Spleen (tissue), 11 donors: ENCODE results near the gene CFAP54. TPM values are rescaled to one million over a fixed set of nuclear protein-coding genes. Genes with fewer than 3 reads are reported as not detected.
"Not testable (repeated sequence)": the region's sequence is repeated elsewhere in the genome, so short reads cannot be mapped to it uniquely, and the experiment has no call there.

Source experiments
- DNase-seq: peaks from one replicate; pipeline ENCODE4 v3.0.0-alpha.2; 2020
- H3K27ac ChIP-seq, 8 donors: fragments of 200-600 bp; sonication (generic) in 7 of 8; 1 replicate in 4 of 8; 2 replicates in 4 of 8; pipeline versions ENCODE4 v1.5.0 to v1.8.0; 2016 to 2021; ENCODE audit warnings: inconsistent platforms in 4 of 8, mild to moderate bottlenecking in 4 of 8, moderate library complexity in 1 of 8
- H3K27me3 ChIP-seq, 7 donors: fragments of 200-600 bp; sonication (generic) in 6 of 7; replicated peaks in 1 of 7; 1 replicate in 4 of 7; 2 replicates in 3 of 7; pipeline versions ENCODE4 v1.5.0 to v1.8.0; 2016 to 2021; ENCODE audit warnings: inconsistent platforms in 3 of 7, mild to moderate bottlenecking in 1 of 7
- H3K36me3 ChIP-seq, 6 donors: fragments of 200-600 bp; sonication (generic) in 5 of 6; 1 replicate in 4 of 6; 2 replicates in 2 of 6; pipeline versions ENCODE4 v1.5.0 to v1.8.0; 2016 to 2021; ENCODE audit warnings: inconsistent platforms in 2 of 6
- H3K4me1 ChIP-seq, 6 donors: fragments of 200-600 bp; sonication (generic) in 5 of 6; 1 replicate in 3 of 6; 2 replicates in 3 of 6; pipeline versions ENCODE4 v1.5.0 to v1.8.0; 2016 to 2021; ENCODE audit warnings: inconsistent platforms in 3 of 6
- H3K4me3 ChIP-seq, 8 donors: fragments of 200-600 bp; sonication (generic) in 7 of 8; 1 replicate in 4 of 8; 2 replicates in 4 of 8; pipeline versions ENCODE4 v1.5.0 to v1.8.0; 2016 to 2021; ENCODE audit warnings: inconsistent platforms in 4 of 8, mild to moderate bottlenecking in 4 of 8, moderate library complexity in 2 of 8
- H3K9me3 ChIP-seq, 8 donors: fragments of 200-600 bp; sonication (generic) in 7 of 8; 1 replicate in 4 of 8; 2 replicates in 4 of 8; pipeline versions ENCODE4 v1.5.0 to v1.8.0; 2016 to 2021; ENCODE audit warnings: inconsistent platforms in 4 of 8
- POLR2A ChIP-seq, 3 donors: fragments of 450-650 bp; IDR thresholded peaks; one replicate each; pipeline ENCODE4 v1.5.1; 2017; ENCODE audit warnings: antibody characterized with exemption in 3 of 3, mild to moderate bottlenecking in 1 of 3
- POLR2AphosphoS5 ChIP-seq, 3 donors: sonication (generic); formaldehyde crosslinking; IDR thresholded peaks; one replicate each; pipeline ENCODE4 v1.5.1; 2017; ENCODE audit warnings: antibody characterized with exemption in 3 of 3
- WGBS, 5 donors: extraction: QIAGEN DNeasy Blood & Tissue Kit in 3 of 5; methylation state at CpG; one replicate each; pipeline versions ENCODE4 v1.1.5 to v1.1.7; 2013 to 2018; 5-methylcytosine and 5-hydroxymethylcytosine counted together
- intact Hi-C: fragments of 100-400 bp; cut with DNase I; formaldehyde crosslinking; loops from one replicate; pipeline ENCODE4 v1.15.0; 2023; ENCODE audit warnings: low total_unique reads
- polyA plus RNA-seq, 3 donors: library from polyadenylated mRNA; stranded (reverse); fragments of 200-250 nt; gene quantifications; one replicate each; pipeline ENCODE4 v1.2.1, GENCODE V29; 2013
- total RNA-seq, 7 donors: library from RNA; depleted of rRNA in 3 of 7; stranded (reverse); fragments of >200 nt in 3 of 7; fragmentation: NEBNext Ultra II Directional in 4 of 7; extraction: Animal tissue kit (Norgen Biotek cat#: 25700) in 4 of 7; gene quantifications; one replicate each; pipeline versions ENCODE4 v1.1.0 to v1.2.1, GENCODE V29; 2016 to 2021
- TF ChIP-seq, protein P1 (sequence below), 11 experiments: fragments of 200-600 bp in 7 of 11; fragments of 450-650 bp in 4 of 11; sonication (generic) in 4 of 11; IDR thresholded peaks in 8 of 11; conservative IDR thresholded peaks in 3 of 11; 1 replicate in 7 of 11; 2 replicates in 4 of 11; pipeline versions ENCODE4 v1.4.0 to v1.8.0; 2016 to 2021; ENCODE audit warnings: antibody characterized with exemption in 11 of 11, inconsistent platforms in 4 of 11, mild to moderate bottlenecking in 1 of 11
- donor health status: healthy with polysubstance abuse.
- donor health status: DM: no; HTN: no; CAD: no; lungs with moderate emphysema.
- donor health status: DM: no; HTN: no; CAD: no.
- donor health status: Bipolar disorder and iron deficiency.
- donor health status: healthy.
- donor health status: DM: no; HTN: no; CAD: no.
- donor health status: DM: yes; HTN: yes; CAD: no.

The CFAP54 gene
- total and polyA plus RNA-seq, 10 donors = 0.09 to 3.6 (median 2.1) TPM

- no peak for DNase-seq
- intact Hi-C loops = no loop called here
- Histone ChIP-seq H3K27ac (no peak overlapping the region), H3K36me3 (no peaks in the 10 kb centered on the region), H3K4me3 (no peak overlapping the region), H3K27me3 (no peaks in the 10 kb centered on the region), H3K4me1 (peaks cover 0 to 18% (median 9%) of the 10 kb centered on the region in 6 donors), H3K9me3 (no peaks in the 10 kb centered on the region)
- TF ChIP-seq POLR2AphosphoS5 (IDR thresholded peaks at IDR 0.05) (no peak), POLR2A (IDR thresholded peaks at IDR 0.05) (no peak)
- TF ChIP-seq, protein P1, sequence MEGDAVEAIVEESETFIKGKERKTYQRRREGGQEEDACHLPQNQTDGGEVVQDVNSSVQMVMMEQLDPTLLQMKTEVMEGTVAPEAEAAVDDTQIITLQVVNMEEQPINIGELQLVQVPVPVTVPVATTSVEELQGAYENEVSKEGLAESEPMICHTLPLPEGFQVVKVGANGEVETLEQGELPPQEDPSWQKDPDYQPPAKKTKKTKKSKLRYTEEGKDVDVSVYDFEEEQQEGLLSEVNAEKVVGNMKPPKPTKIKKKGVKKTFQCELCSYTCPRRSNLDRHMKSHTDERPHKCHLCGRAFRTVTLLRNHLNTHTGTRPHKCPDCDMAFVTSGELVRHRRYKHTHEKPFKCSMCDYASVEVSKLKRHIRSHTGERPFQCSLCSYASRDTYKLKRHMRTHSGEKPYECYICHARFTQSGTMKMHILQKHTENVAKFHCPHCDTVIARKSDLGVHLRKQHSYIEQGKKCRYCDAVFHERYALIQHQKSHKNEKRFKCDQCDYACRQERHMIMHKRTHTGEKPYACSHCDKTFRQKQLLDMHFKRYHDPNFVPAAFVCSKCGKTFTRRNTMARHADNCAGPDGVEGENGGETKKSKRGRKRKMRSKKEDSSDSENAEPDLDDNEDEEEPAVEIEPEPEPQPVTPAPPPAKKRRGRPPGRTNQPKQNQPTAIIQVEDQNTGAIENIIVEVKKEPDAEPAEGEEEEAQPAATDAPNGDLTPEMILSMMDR (IDR thresholded peaks at IDR 0.05 in 8 of 11, conservative IDR thresholded peaks at IDR 0.05 in 3 of 11) = no peak
These were observed 35.0 kb upstream of the CFAP54 start for GRCh38 chr12:96454396-96454795.

DNA sequence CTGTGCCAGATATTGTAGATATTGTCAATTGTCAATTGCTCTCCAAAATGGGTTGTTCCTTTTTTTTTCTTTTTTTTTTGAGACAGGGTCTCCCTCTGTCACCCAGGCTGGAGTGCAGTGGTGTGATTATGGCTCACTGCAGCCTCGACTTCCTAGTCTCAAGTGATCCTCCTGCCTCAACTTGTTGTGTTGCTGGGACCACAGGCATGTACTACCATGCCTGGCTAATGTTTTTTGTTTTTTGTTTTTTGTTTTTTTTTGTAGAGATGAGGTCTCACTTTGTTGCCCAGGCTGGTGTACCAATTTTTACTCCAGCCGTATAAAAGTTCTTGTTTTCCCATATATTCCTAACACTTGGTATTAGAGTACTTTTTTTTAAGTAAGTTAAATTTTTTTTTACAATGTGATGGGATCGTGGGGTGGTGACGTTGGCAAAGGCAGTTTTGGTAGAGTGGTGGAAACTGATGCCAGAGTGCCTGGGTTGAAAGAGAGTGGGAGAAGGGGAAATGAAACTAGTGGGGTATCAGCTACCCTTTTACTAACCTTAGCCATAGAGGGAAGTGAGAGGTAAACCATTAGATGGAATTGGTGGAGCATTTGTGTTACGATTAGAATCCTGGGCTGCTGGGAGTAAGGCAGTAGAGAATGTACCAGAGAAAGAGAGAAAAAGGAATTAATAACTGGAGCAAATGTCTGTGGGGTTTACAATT lies 33.0 kb upstream of the CFAP54 start:
- intact Hi-C loops = no loop called here
- TF ChIP-seq POLR2A (IDR thresholded peaks at IDR 0.05) (no peak), POLR2AphosphoS5 (IDR thresholded peaks at IDR 0.05) (no peak)
- TF ChIP-seq, protein P1 (IDR thresholded peaks at IDR 0.05 in 8 of 11, conservative IDR thresholded peaks at IDR 0.05 in 3 of 11) = no peak
- H3K4me1 ChIP-seq = peaks cover 0 to 18% (median 9%) of the 10 kb centered on the region in 6 donors
- H3K27me3 ChIP-seq = no peaks in the 10 kb centered on the region
- WGBS, 5 donors = 65 to 81% (median 71%) methylated on average over 5 of the region's 5 CpGs
- H3K36me3 ChIP-seq = no peaks in the 10 kb centered on the region
- no peak overlapping the region for H3K4me3 ChIP-seq
- no peak for DNase-seq
- H3K27ac ChIP-seq = no peak overlapping the region
- no peaks in the 10 kb centered on the region for H3K9me3 ChIP-seq

DNA sequence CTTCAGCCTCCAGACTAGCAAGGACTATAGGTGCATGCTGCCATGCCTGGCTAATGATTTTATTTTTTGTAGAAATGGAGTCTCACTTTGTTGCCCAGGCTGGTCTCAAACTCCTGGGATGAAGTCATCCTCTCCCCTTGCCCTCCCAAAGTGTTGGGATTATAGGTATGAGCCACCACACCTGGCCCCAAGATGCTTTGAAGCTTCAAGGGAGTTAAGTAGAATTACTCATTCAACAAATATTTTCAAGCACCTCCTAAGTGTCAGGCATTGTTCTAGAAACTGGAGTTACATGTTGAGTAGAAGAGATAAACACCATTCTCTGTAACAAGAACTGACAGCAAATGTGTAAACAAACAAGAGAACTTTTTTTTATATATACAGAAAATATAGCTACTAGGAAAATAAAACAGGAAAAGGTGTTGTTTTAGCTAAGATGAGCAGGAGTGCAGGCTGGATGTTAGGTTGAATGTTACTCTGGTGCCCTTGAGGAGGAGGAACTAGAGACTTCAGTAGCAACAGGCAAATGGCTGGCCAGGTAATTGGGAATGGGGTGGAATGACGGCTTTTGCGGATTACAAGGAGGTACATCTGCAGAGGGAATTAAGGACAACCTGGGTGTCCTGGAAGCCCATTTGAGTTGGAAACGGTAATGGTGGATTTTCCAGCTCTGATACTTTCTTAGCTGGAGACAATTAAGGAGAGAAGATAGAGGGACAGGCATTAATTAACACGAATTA lies 32.0 kb upstream of the CFAP54 start:
- no peaks in the 10 kb centered on the region for H3K36me3 ChIP-seq
- 93 to 96% (median 96%) methylated on average over 4 of the region's 4 CpGs for WGBS, 5 donors
- no peak overlapping the region for H3K27ac ChIP-seq
- no peaks in the 10 kb centered on the region for H3K27me3 ChIP-seq
- H3K9me3 ChIP-seq = no peaks in the 10 kb centered on the region
- intact Hi-C loops = no loop called here
- no peak overlapping the region for H3K4me3 ChIP-seq
- TF ChIP-seq POLR2A (IDR thresholded peaks at IDR 0.05) (no peak), POLR2AphosphoS5 (IDR thresholded peaks at IDR 0.05) (no peak)
- TF ChIP-seq, protein P1 (IDR thresholded peaks at IDR 0.05 in 8 of 11, conservative IDR thresholded peaks at IDR 0.05 in 3 of 11) = no peak
- DNase-seq = no peak
- peaks cover 0 to 18% (median 9%) of the 10 kb centered on the region in 6 donors for H3K4me1 ChIP-seq

- H3K27ac ChIP-seq, H3K4me3 ChIP-seq, H3K27me3 ChIP-seq, H3K36me3 ChIP-seq, H3K9me3 ChIP-seq, DNase-seq, intact Hi-C loops: not testable (repeated sequence)
- H3K4me1 ChIP-seq = peaks cover 0 to 18% (median 9%) of the 10 kb centered on the region in 6 donors
- 66 to 86% (median 72%) methylated on average over 6 of the region's 6 CpGs for WGBS, 5 donors
These were observed 30.1 kb upstream of the CFAP54 start for GRCh38 chr12:96459281-96459680.
